MM.1S (cell line): Measurements from ENCODE around the gene KLC4.

Experiments used
- DNase-seq: peaks from one replicate; pipeline ENCODE4 v3.0.0-alpha.2; 2015
- H2AFZ ChIP-seq: fragments of 300-600 bp; sonication (generic); 2 replicates; pipeline ENCODE4 v1.6.0; 2016; ENCODE audit warnings: antibody characterized with exemption, low read length
- H3F3A ChIP-seq: fragments of 300-600 bp; sonication (generic); 2 replicates; pipeline ENCODE4 v1.6.1; 2016; ENCODE audit warnings: mild to moderate bottlenecking, antibody characterized with exemption, low read length, moderate library complexity, mixed read lengths; ENCODE audit not compliant: insufficient read depth
- H3K27ac ChIP-seq: fragments of 300-600 bp; sonication (generic); 2 replicates; pipeline ENCODE4 v1.5.1; 2016; ENCODE audit warnings: mild to moderate bottlenecking, low read length
- H3K27me3 ChIP-seq: fragments of 300-600 bp; sonication (generic); replicated peaks from 2 replicates; pipeline ENCODE4 v1.6.0; 2016; ENCODE audit warnings: low read length; ENCODE audit not compliant: insufficient read depth
- H3K36me3 ChIP-seq: fragments of 300-600 bp; sonication (generic); replicated peaks from 2 replicates; pipeline ENCODE4 v1.6.1; 2016; ENCODE audit warnings: mild to moderate bottlenecking, low read length, mixed read lengths; ENCODE audit not compliant: insufficient read depth
- H3K4me1 ChIP-seq: fragments of 300-600 bp; sonication (generic); 2 replicates; pipeline ENCODE4 v1.6.1; 2016; ENCODE audit warnings: low read length, mixed read lengths
- H3K4me2 ChIP-seq: fragments of 300-600 bp; sonication (generic); 2 replicates; pipeline ENCODE4 v1.6.0; 2016; ENCODE audit warnings: low read depth, low read length
- H3K4me3 ChIP-seq: fragments of 300-600 bp; sonication (generic); 2 replicates; pipeline ENCODE4 v1.5.1; 2016; ENCODE audit warnings: low read length, mixed read lengths
- H3K79me2 ChIP-seq: fragments of 300-600 bp; sonication (generic); 2 replicates; pipeline ENCODE4 v1.6.1; 2016; ENCODE audit warnings: mixed run types, low read length, mixed read lengths
- H3K9ac ChIP-seq: fragments of 300-600 bp; sonication (generic); 2 replicates; pipeline ENCODE4 v1.6.1; 2016; ENCODE audit warnings: low read length, mixed read lengths
- H3K9me2 ChIP-seq: fragments of 300-600 bp; sonication (generic); replicated peaks from 2 replicates; pipeline ENCODE4 v1.6.1; 2016; ENCODE audit warnings: mild to moderate bottlenecking, low read length, mixed read lengths; ENCODE audit not compliant: insufficient read depth
- H3K9me3 ChIP-seq: fragments of 300-600 bp; sonication (generic); replicated peaks from 2 replicates; pipeline ENCODE4 v1.6.1; 2016; ENCODE audit warnings: mild to moderate bottlenecking, low read length, mixed read lengths; ENCODE audit not compliant: insufficient read depth
- H4K20me1 ChIP-seq: fragments of 300-600 bp; sonication (generic); 2 replicates; pipeline ENCODE4 v1.6.1; 2016; ENCODE audit warnings: mild to moderate bottlenecking, low read length, moderate library complexity, mixed read lengths; ENCODE audit not compliant: insufficient read depth
- EZH2 ChIP-seq: fragments of 300-600 bp; sonication (generic); optimal IDR thresholded peaks from 2 replicates; pipeline ENCODE3; 2017; ENCODE audit warnings: low read depth, mild to moderate bottlenecking, antibody characterized with exemption, low read length, mixed read lengths
- EZH2phosphoT487 ChIP-seq: fragments of 300-600 bp; sonication (generic); IDR thresholded peaks from 2 replicates; pipeline ENCODE4 v1.6.1; 2018; ENCODE audit warnings: antibody characterized with exemption, low read length
- TF ChIP-seq, protein P1 (sequence below): fragments of 300-600 bp; sonication (generic); IDR thresholded peaks from 2 replicates; pipeline ENCODE4 v1.5.1; 2016; ENCODE audit warnings: antibody characterized with exemption, low read length, mixed read lengths

Gene KLC4

GRCh38 chr6:43123461-43124314, 64.3 kb downstream of the KLC4 start:
- no peaks in the 10 kb centered on the region for H4K20me1 ChIP-seq
- no peaks in the 10 kb centered on the region for H3K36me3 ChIP-seq
- peaks cover 10% of the 10 kb centered on the region for H3K27me3 ChIP-seq
- no peak overlapping the region for H3K4me2 ChIP-seq
- H3K79me2 ChIP-seq = no peaks in the 10 kb centered on the region
- TF ChIP-seq, protein P1, sequence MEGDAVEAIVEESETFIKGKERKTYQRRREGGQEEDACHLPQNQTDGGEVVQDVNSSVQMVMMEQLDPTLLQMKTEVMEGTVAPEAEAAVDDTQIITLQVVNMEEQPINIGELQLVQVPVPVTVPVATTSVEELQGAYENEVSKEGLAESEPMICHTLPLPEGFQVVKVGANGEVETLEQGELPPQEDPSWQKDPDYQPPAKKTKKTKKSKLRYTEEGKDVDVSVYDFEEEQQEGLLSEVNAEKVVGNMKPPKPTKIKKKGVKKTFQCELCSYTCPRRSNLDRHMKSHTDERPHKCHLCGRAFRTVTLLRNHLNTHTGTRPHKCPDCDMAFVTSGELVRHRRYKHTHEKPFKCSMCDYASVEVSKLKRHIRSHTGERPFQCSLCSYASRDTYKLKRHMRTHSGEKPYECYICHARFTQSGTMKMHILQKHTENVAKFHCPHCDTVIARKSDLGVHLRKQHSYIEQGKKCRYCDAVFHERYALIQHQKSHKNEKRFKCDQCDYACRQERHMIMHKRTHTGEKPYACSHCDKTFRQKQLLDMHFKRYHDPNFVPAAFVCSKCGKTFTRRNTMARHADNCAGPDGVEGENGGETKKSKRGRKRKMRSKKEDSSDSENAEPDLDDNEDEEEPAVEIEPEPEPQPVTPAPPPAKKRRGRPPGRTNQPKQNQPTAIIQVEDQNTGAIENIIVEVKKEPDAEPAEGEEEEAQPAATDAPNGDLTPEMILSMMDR = no peak
- TF ChIP-seq EZH2 (no peak), EZH2phosphoT487 (no peak)
- H3K4me1 ChIP-seq = no peaks in the 10 kb centered on the region
- no peak overlapping the region for H2AFZ ChIP-seq
- no peak overlapping the region for H3K4me3 ChIP-seq
- no peaks in the 10 kb centered on the region for H3K9me3 ChIP-seq
- no peak for DNase-seq
- no peak overlapping the region for H3K27ac ChIP-seq
- no peaks in the 10 kb centered on the region for H3K9me2 ChIP-seq
- H3F3A ChIP-seq = no peaks in the 10 kb centered on the region
- H3K9ac ChIP-seq = no peak overlapping the region

DNA sequence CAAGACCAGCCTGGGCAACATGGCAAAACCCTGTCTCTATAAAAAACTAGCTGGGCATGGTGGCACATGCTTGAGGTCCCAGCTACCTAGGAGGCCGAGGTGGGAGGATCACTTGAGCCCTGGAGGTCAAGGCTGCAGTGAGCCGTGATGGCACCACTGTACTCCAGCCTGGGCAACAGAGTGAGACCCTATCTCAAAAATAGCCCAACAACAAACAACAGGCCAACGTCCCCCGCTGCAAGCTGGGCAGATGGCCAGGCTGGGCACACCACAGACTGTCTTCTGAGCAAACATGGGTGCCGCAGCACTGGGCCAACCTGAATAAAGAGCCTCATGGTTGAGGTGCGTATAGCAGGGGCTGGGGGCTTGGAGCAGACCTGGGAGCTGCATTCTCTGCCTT, 65.0 kb downstream of the KLC4 start:
- no peaks in the 10 kb centered on the region for H3K36me3 ChIP-seq
- no peak overlapping the region for H3K9ac ChIP-seq
- TF ChIP-seq EZH2 (no peak), EZH2phosphoT487 (no peak)
- TF ChIP-seq, protein P1 = no peak
- no peak overlapping the region for H3K4me3 ChIP-seq
- H3K79me2 ChIP-seq = no peaks in the 10 kb centered on the region
- no peak overlapping the region for H3K4me2 ChIP-seq
- H3K4me1 ChIP-seq = no peaks in the 10 kb centered on the region
- H3K27ac ChIP-seq = no peak overlapping the region
- no peaks in the 10 kb centered on the region for H3K9me2 ChIP-seq
- no peak for DNase-seq
- H2AFZ ChIP-seq = no peak overlapping the region
- H3F3A ChIP-seq = no peaks in the 10 kb centered on the region
- peaks cover 14% of the 10 kb centered on the region for H3K27me3 ChIP-seq
- no peaks in the 10 kb centered on the region for H3K9me3 ChIP-seq
- no peaks in the 10 kb centered on the region for H4K20me1 ChIP-seq
